H9 (cell line): Measurements from ENCODE around the gene UEVLD. TPM values are rescaled to one million over a fixed set of nuclear protein-coding genes. Genes with fewer than 3 reads are reported as not detected.
A peak's percentile ranks its signal among the peaks of the same experiment; 100 is the strongest.

ENCODE experiments used
- DNase-seq: peaks from one replicate; pipeline ENCODE4 v3.0.0-alpha.2; 2017
- H2AFZ ChIP-seq: one replicate; pipeline ENCODE4 v1.6.1; 2013; ENCODE audit warnings: mild to moderate bottlenecking, low read length, control low read depth, moderate library complexity
- H2AK5ac ChIP-seq: 2 replicates; pipeline ENCODE4 v1.6.1; 2013; ENCODE audit warnings: low read length, control low read depth, mixed read lengths; ENCODE audit not compliant: insufficient read length
- H2BK120ac ChIP-seq: one replicate; pipeline ENCODE4 v1.6.1; 2013; ENCODE audit warnings: low read depth, mild to moderate bottlenecking, low read length, control low read depth, inconsistent platforms; ENCODE audit not compliant: poor library complexity, severe bottlenecking
- H2BK12ac ChIP-seq: 2 replicates; pipeline ENCODE4 v1.6.1; 2013; ENCODE audit warnings: low read length, control low read depth, mixed read lengths, low read depth; ENCODE audit not compliant: insufficient read length
- H2BK15ac ChIP-seq: 2 replicates; pipeline ENCODE4 v1.6.1; 2013; ENCODE audit warnings: low read depth, low read length, control low read depth
- H2BK20ac ChIP-seq: one replicate; pipeline ENCODE4 v1.6.1; 2013; ENCODE audit warnings: low read depth, mild to moderate bottlenecking, low read length, control low read depth, inconsistent platforms; ENCODE audit not compliant: poor library complexity, severe bottlenecking
- H2BK5ac ChIP-seq: 2 replicates; pipeline ENCODE4 v1.6.1; 2013; ENCODE audit warnings: low read length, control low read depth, mixed read lengths; ENCODE audit not compliant: insufficient read length
- H3K14ac ChIP-seq: 2 replicates; pipeline ENCODE4 v1.6.1; 2013; ENCODE audit warnings: low read length, control low read depth; ENCODE audit not compliant: insufficient read depth
- H3K18ac ChIP-seq: 2 replicates; pipeline ENCODE4 v1.6.1; 2013; ENCODE audit warnings: low read depth, mild to moderate bottlenecking, mixed read lengths, low read length, control low read depth; ENCODE audit not compliant: insufficient read length
- H3K23ac ChIP-seq: 2 replicates; pipeline ENCODE4 v1.6.1; 2013; ENCODE audit warnings: low read length, control low read depth, mixed read lengths, low read depth; ENCODE audit not compliant: insufficient read length
- H3K23me2 ChIP-seq: 2 replicates; pipeline ENCODE4 v1.6.1; 2013; ENCODE audit warnings: low read depth, mild to moderate bottlenecking, mixed read lengths, low read length, control low read depth; ENCODE audit not compliant: insufficient read length, poor library complexity, severe bottlenecking
- H3K27ac ChIP-seq: 2 replicates; pipeline ENCODE4 v1.5.1; 2013; ENCODE audit warnings: low read length, control low read depth, mixed read lengths, low read depth; ENCODE audit not compliant: insufficient read length
- H3K27me3 ChIP-seq: 2 replicates; pipeline ENCODE4 v1.6.1; 2013; ENCODE audit warnings: low read length, control low read depth, inconsistent platforms; ENCODE audit not compliant: insufficient read depth
- H3K4ac ChIP-seq: 2 replicates; pipeline ENCODE4 v1.6.1; 2013; ENCODE audit warnings: low read depth, mild to moderate bottlenecking, control low read depth, inconsistent platforms, low read length, moderate library complexity
- H3K4me1 ChIP-seq: 2 replicates; pipeline ENCODE4 v1.6.1; 2013; ENCODE audit warnings: low read length, control low read depth, inconsistent platforms; ENCODE audit not compliant: insufficient read depth
- H3K4me2 ChIP-seq: 2 replicates; pipeline ENCODE4 v1.6.1; 2013; ENCODE audit warnings: low read length, control low read depth, mixed read lengths; ENCODE audit not compliant: insufficient read length, insufficient read depth
- H3K56ac ChIP-seq: 2 replicates; pipeline ENCODE4 v1.6.1; 2013; ENCODE audit warnings: low read depth, mild to moderate bottlenecking, mixed read lengths, low read length, control low read depth; ENCODE audit not compliant: insufficient read length
- H3K79me1 ChIP-seq: 2 replicates; pipeline ENCODE4 v1.6.1; 2013; ENCODE audit warnings: low read depth, mild to moderate bottlenecking, moderate library complexity, low read length, control low read depth, inconsistent platforms; ENCODE audit not compliant: insufficient read depth, poor library complexity, severe bottlenecking
- H3K79me2 ChIP-seq: 2 replicates; pipeline ENCODE4 v1.6.1; 2013; ENCODE audit warnings: low read length, control low read depth, inconsistent platforms; ENCODE audit not compliant: insufficient read depth
- H3K9ac ChIP-seq: 2 replicates; pipeline ENCODE4 v1.6.1; 2013; ENCODE audit warnings: low read length, control low read depth, mixed read lengths; ENCODE audit not compliant: insufficient read length; ENCODE audit errors: extremely low read depth
- H3K9me3 ChIP-seq: one replicate; pipeline ENCODE4 v1.6.1; 2013; ENCODE audit warnings: low read depth, low read length, inconsistent platforms; ENCODE audit not compliant: control insufficient read depth
- H3T11ph ChIP-seq: one replicate; pipeline ENCODE4 v1.6.1; 2013; ENCODE audit warnings: mild to moderate bottlenecking, low read length, control low read depth, inconsistent platforms
- H4K20me1 ChIP-seq: one replicate; pipeline ENCODE4 v1.6.1; 2013; ENCODE audit not compliant: control insufficient read depth, insufficient read length, insufficient read depth
- H4K5ac ChIP-seq: 2 replicates; pipeline ENCODE4 v1.6.1; 2013; ENCODE audit warnings: low read depth, mild to moderate bottlenecking, mixed read lengths, low read length, control low read depth; ENCODE audit not compliant: insufficient read length
- H4K8ac ChIP-seq: replicated peaks from 2 replicates; pipeline ENCODE4 v1.6.1; 2013; ENCODE audit warnings: low read length, control low read depth, mixed read lengths, low read depth; ENCODE audit not compliant: insufficient read length
- H4K91ac ChIP-seq: 2 replicates; pipeline ENCODE4 v1.6.1; 2013; ENCODE audit warnings: low read depth, mild to moderate bottlenecking, moderate library complexity, mixed read lengths, low read length, control low read depth; ENCODE audit not compliant: insufficient read length
- H3K27ac Mint-ChIP-seq, 3 experiments: 2 replicates in 2 of 3; 3 replicates in 1 of 3; pipeline ENCODE4 v1.8.0; 2020 to 2021; ENCODE audit warnings: mixed read lengths in 3 of 3, mild to moderate bottlenecking in 1 of 3, moderate library complexity in 1 of 3
- H3K27me3 Mint-ChIP-seq: 2 replicates; pipeline ENCODE4 v1.8.0; 2021; ENCODE audit warnings: low read depth, mild to moderate bottlenecking, moderate library complexity, mixed read lengths
- H3K36me3 Mint-ChIP-seq, 3 experiments: 2 replicates in 2 of 3; 3 replicates in 1 of 3; pipeline ENCODE4 v1.8.0; 2020 to 2021; ENCODE audit warnings: low read depth in 3 of 3, mixed read lengths in 3 of 3; ENCODE audit not compliant: insufficient read depth in 1 of 3
- H3K4me1 Mint-ChIP-seq, 2 experiments: 2 replicates each; pipeline ENCODE4 v1.8.0; 2020; ENCODE audit warnings: mixed read lengths in 2 of 2
- H3K4me3 Mint-ChIP-seq, 2 experiments: 2 replicates in 1 of 2; 3 replicates in 1 of 2; pipeline ENCODE4 v1.8.0; 2020 to 2021; ENCODE audit warnings: mild to moderate bottlenecking in 2 of 2, mixed read lengths in 2 of 2, moderate library complexity in 1 of 2
- H3K9me3 Mint-ChIP-seq, 2 experiments: 2 replicates in 1 of 2; 3 replicates in 1 of 2; pipeline ENCODE4 v1.8.0; 2020; ENCODE audit warnings: mild to moderate bottlenecking in 2 of 2, mixed read lengths in 2 of 2, moderate library complexity in 1 of 2
- WGBS: extraction: QIAGEN DNeasy Blood & Tissue Kit; methylation state at CpG from one replicate; pipeline ENCODE4 v1.1.7; 2013; ENCODE audit warnings: missing lambda C conversion rate, low lambda C conversion rate, mixed read lengths; ENCODE audit not compliant: insufficient read length; ENCODE audit errors: extremely low coverage; 5-methylcytosine and 5-hydroxymethylcytosine counted together
- total RNA-seq: library from RNA; stranded (reverse); gene quantifications from 2 replicates; pipeline ENCODE4 v1.2.1, GENCODE V29; 2021
- TF ChIP-seq, protein P1 (sequence below): fragments of 200-600 bp; sonication (generic); conservative IDR thresholded peaks from 3 replicates; pipeline ENCODE4 v1.8.0; 2021; ENCODE audit warnings: antibody characterized with exemption, mild to moderate bottlenecking

UEVLD gene
- total RNA-seq, 1 experiment from 2014 or later = 7.9 TPM

DNA sequence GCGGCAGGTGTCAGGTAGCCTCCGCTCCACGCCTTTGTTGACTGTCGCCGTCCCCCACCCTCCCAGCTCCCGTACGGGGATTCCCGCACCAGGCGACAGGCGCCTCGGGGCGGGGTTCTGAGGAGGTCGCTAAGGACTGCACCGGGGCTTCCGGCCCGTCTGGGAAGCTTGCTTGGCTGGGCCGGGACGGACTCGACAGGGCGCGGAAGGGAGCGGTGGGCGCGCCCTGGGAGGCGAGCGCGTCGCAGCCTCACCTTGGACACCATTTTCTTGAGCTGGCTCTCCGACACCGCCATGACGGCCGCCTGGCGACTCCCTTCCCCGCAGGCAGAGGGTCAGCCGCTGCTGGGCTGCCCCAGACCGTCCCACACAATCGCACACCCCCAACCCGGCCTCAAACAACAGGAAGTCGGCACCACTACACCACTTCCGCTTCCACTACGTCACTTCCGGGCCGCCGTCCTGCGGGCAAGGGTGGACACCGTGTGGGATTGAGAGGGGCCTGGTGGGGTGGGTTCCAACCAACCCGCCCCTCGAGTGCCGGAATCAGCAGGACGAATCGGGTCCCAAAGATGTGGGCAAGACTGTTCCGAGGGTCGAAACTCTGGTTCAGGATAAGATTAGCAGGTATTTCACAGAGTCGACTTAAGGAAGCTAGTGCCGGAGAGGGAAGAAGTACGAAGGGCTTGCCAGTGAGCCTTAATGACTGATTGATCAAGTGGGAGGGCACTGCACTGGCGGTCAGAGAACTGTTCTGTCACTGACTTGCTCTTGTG is 61.8 kb downstream of the UEVLD start, which contains the start of gene TSG101:
TSG101 (minus strand) TSS at position 422 of the 776 bp plus-strand sequence; CDS start at position 296, 126 bp downstream.
- Histone ChIP-seq H3K23me2 (no peaks in the 10 kb centered on the region), H2AK5ac (no peak within 1 kb of the TSS), H4K8ac (no peak within 1 kb of the TSS), H2AFZ (no peak within 1 kb of the TSS), H3K27me3 (no peaks in the 10 kb centered on the region), H3K14ac (peak within 1 kb of the TSS; percentile 88), H4K91ac (no peak within 1 kb of the TSS), H4K5ac (no peak within 1 kb of the TSS), H3K18ac (peak within 1 kb of the TSS; percentile 76), H2BK5ac (no peak within 1 kb of the TSS), H2BK15ac (no peak within 1 kb of the TSS), H3K9me3 (no peaks in the 10 kb centered on the region), H3K4me1 (no peaks in the 10 kb centered on the region), H3K56ac (no peak within 1 kb of the TSS), H4K20me1 (no peaks in the 10 kb centered on the region), H3K27ac (peak within 1 kb of the TSS; percentile 27), H3T11ph (no peak within 1 kb of the TSS), H3K23ac (no peak within 1 kb of the TSS), H3K79me2 (peaks cover 10% of the 10 kb centered on the region; the same call in 1 of the 2 replicates), H3K79me1 (no peaks in the 10 kb centered on the region), H2BK20ac (no peak within 1 kb of the TSS), H3K4me2 (peak within 1 kb of the TSS; percentile 73), H2BK120ac (no peak within 1 kb of the TSS), H3K4ac (no peak within 1 kb of the TSS), H3K9ac (peak within 1 kb of the TSS; percentile 81), H2BK12ac (no peak within 1 kb of the TSS)
- DNase-seq = peak; percentile 96
- H3K4me1 Mint-ChIP-seq = peaks cover 6 to 7% of the 10 kb centered on the region in 2 experiments
- TF ChIP-seq, protein P1, sequence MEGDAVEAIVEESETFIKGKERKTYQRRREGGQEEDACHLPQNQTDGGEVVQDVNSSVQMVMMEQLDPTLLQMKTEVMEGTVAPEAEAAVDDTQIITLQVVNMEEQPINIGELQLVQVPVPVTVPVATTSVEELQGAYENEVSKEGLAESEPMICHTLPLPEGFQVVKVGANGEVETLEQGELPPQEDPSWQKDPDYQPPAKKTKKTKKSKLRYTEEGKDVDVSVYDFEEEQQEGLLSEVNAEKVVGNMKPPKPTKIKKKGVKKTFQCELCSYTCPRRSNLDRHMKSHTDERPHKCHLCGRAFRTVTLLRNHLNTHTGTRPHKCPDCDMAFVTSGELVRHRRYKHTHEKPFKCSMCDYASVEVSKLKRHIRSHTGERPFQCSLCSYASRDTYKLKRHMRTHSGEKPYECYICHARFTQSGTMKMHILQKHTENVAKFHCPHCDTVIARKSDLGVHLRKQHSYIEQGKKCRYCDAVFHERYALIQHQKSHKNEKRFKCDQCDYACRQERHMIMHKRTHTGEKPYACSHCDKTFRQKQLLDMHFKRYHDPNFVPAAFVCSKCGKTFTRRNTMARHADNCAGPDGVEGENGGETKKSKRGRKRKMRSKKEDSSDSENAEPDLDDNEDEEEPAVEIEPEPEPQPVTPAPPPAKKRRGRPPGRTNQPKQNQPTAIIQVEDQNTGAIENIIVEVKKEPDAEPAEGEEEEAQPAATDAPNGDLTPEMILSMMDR = no peak
- H3K9me3 Mint-ChIP-seq = no peaks in the 10 kb centered on the region
- H3K36me3 Mint-ChIP-seq = peaks cover 0 to 14% (median 14%) of the 10 kb centered on the region in 3 experiments; a peak in 4 of 7 replicates
- WGBS = no CpG with 5 or more reads among the region's 57 CpGs
- H3K4me3 Mint-ChIP-seq = peak within 1 kb of the TSS; percentile 97 to 99
- peak within 1 kb of the TSS; percentile 99 to 100 (median 100) for H3K27ac Mint-ChIP-seq
- H3K27me3 Mint-ChIP-seq = no peaks in the 10 kb centered on the region
